ENCODE results near the gene TTLL4. TPM values are rescaled to one million over a fixed set of nuclear protein-coding genes. Genes with fewer than 3 reads are reported as not detected.

The TTLL4 gene
- total and polyA plus RNA-seq, 4 experiments from 2014 or later: 0.36 to 26.1 (median 14.2) TPM

GRCh38 chr2:218799990-218800389, 89.4 kb downstream of the TTLL4 start:
- Histone ChIP-seq H3K4me3 (ENCODE audit: low read length in 2 of 2) (no peak overlapping the region), H3K27ac (ENCODE audit: low read depth, low read length) (no peak overlapping the region), H3K27me3 (ENCODE audit: insufficient read depth, low read length) (peaks cover 4% of the 10 kb centered on the region), H3K4me1 (ENCODE audit: insufficient read depth, low read length) (peaks cover 13% of the 10 kb centered on the region), H3K9me3 (ENCODE audit: control insufficient read depth in 1 of 2, low read length in 2 of 2) (no peaks in the 10 kb centered on the region), H3K36me3 (ENCODE audit: insufficient read depth, low read length) (no peaks in the 10 kb centered on the region)
- Mint-ChIP-seq H3K27me3 (peaks cover 12 to 16% of the 10 kb centered on the region in 2 donors), H3K27ac (no peak overlapping the region), H3K9me3 (peaks cover 0 to 10% (median 9%) of the 10 kb centered on the region in 8 donors), H3K4me1 (peaks cover 4 to 9% (median 6%) of the 10 kb centered on the region in 4 donors), H3K4me3 (no peak overlapping the region), H3K36me3 (no peaks in the 10 kb centered on the region)
- ChIA-PET CTCF (ENCODE audit: partially characterized antibody) (no interaction called here), POLR2A (ENCODE audit: partially characterized antibody) (no interaction called here)
- DNase-seq: no peak
- intact Hi-C loops (cut with micrococcal nuclease): no loop called here

GRCh38 chr2:218802386-218802994, 91.9 kb downstream of the TTLL4 start:
- H3K9me3 ChIP-seq (ENCODE audit: control insufficient read depth in 1 of 2, low read length in 2 of 2): no peaks in the 10 kb centered on the region
- peaks cover 0 to 18% (median 14%) of the 10 kb centered on the region in 8 donors for H3K9me3 Mint-ChIP-seq
- no peak overlapping the region for H3K27ac ChIP-seq (ENCODE audit: low read depth, low read length)
- H3K4me1 ChIP-seq (ENCODE audit: insufficient read depth, low read length): peaks cover 13% of the 10 kb centered on the region
- peak overlapping the region in 1 of 7 donors; percentile 35 for H3K27ac Mint-ChIP-seq
- intact Hi-C loops (cut with micrococcal nuclease): no loop called here
- H3K4me3 ChIP-seq (ENCODE audit: low read length in 2 of 2): no peak overlapping the region
- no peaks in the 10 kb centered on the region for H3K36me3 Mint-ChIP-seq
- DNase-seq: peak in 4 of 5 donors; percentile 57 to 73 (median 62)
- POLR2A ChIA-PET (ENCODE audit: partially characterized antibody): no interaction called here
- CTCF ChIA-PET (ENCODE audit: partially characterized antibody): no interaction called here
- no peaks in the 10 kb centered on the region for H3K36me3 ChIP-seq (ENCODE audit: insufficient read depth, low read length)
- peak overlapping the region in 4 of 8 donors; percentile 7 to 54 (median 24) for H3K4me3 Mint-ChIP-seq
- H3K4me1 Mint-ChIP-seq: peaks cover 5 to 9% (median 6%) of the 10 kb centered on the region in 4 donors
- peaks cover 8% of the 10 kb centered on the region for H3K27me3 ChIP-seq (ENCODE audit: insufficient read depth, low read length)
- peaks cover 19 to 27% of the 10 kb centered on the region in 2 donors for H3K27me3 Mint-ChIP-seq

GRCh38 chr2:218804817-218805216, 94.2 kb downstream of the TTLL4 start:
- no peak overlapping the region for H3K4me3 ChIP-seq (ENCODE audit: low read length in 2 of 2)
- no peaks in the 10 kb centered on the region for H3K9me3 ChIP-seq (ENCODE audit: control insufficient read depth in 1 of 2, low read length in 2 of 2)
- peaks cover 0 to 18% (median 14%) of the 10 kb centered on the region in 8 donors for H3K9me3 Mint-ChIP-seq
- CTCF ChIA-PET (ENCODE audit: partially characterized antibody): no interaction called here
- peaks cover 16% of the 10 kb centered on the region for H3K27me3 ChIP-seq (ENCODE audit: insufficient read depth, low read length)
- no peak overlapping the region for H3K27ac Mint-ChIP-seq
- H3K36me3 Mint-ChIP-seq: no peaks in the 10 kb centered on the region
- H3K4me1 ChIP-seq (ENCODE audit: insufficient read depth, low read length): peaks cover 13% of the 10 kb centered on the region
- no peak overlapping the region for H3K4me3 Mint-ChIP-seq
- no peak for DNase-seq
- peaks cover 5 to 9% (median 6%) of the 10 kb centered on the region in 4 donors for H3K4me1 Mint-ChIP-seq
- no peaks in the 10 kb centered on the region for H3K36me3 ChIP-seq (ENCODE audit: insufficient read depth, low read length)
- intact Hi-C loops (cut with micrococcal nuclease): no loop called here
- no peak overlapping the region for H3K27ac ChIP-seq (ENCODE audit: low read depth, low read length)
- POLR2A ChIA-PET (ENCODE audit: partially characterized antibody): no interaction called here
- H3K27me3 Mint-ChIP-seq: peaks cover 17 to 28% of the 10 kb centered on the region in 2 donors

Other genes starting within 250 kb of the TTLL4 start
- 10 to 100 TPM; 28.2 to 29.1 TPM for gene USP37, start 142.5 kb upstream of the TTLL4 start, total RNA-seq
- gene USP37, start 142.5 kb upstream of the TTLL4 start, polyA plus RNA-seq: 10 to 100 TPM in 1 of 2 donors, 1 to 10 TPM in 1; 8.5 to 11.0 TPM
- 10 to 100 TPM; 53.9 to 58.0 TPM for gene CNOT9, start 142.0 kb upstream of the TTLL4 start, total RNA-seq
- gene CNOT9, start 142.0 kb upstream of the TTLL4 start, polyA plus RNA-seq: 10 to 100 TPM; 19.4 to 22.9 TPM
- under 1 TPM; 0.26 to 0.30 TPM for gene PLCD4, start 102.9 kb upstream of the TTLL4 start, total RNA-seq
- under 1 TPM in 1 of 2 donors, not detected in 1; 0.49 TPM for gene PLCD4, start 102.9 kb upstream of the TTLL4 start, polyA plus RNA-seq
- 10 to 100 TPM; 44.4 to 54.5 TPM for gene ZNF142, start 51.2 kb upstream of the TTLL4 start, total RNA-seq
- gene ZNF142, start 51.2 kb upstream of the TTLL4 start, polyA plus RNA-seq: 10 to 100 TPM in 1 of 2 donors, 1 to 10 TPM in 1; 1.9 to 17.3 TPM
- gene BCS1L, start 51.2 kb upstream of the TTLL4 start, total RNA-seq: 10 to 100 TPM; 53.0 to 57.2 TPM
- gene BCS1L, start 51.2 kb upstream of the TTLL4 start, polyA plus RNA-seq: 10 to 100 TPM; 13.9 to 18.2 TPM
- 10 to 100 TPM; 28.6 to 32.9 TPM for gene RNF25, start 38.8 kb upstream of the TTLL4 start, total RNA-seq
- gene RNF25, start 38.8 kb upstream of the TTLL4 start, polyA plus RNA-seq: 10 to 100 TPM; 13.5 to 22.8 TPM
- 10 to 100 TPM; 25.8 to 27.3 TPM for gene STK36, start 38.7 kb upstream of the TTLL4 start, total RNA-seq
- 1 to 10 TPM; 3.7 to 4.3 TPM for gene STK36, start 38.7 kb upstream of the TTLL4 start, polyA plus RNA-seq
- 1 to 10 TPM; 7.2 to 8.1 TPM for gene CYP27A1, start 71.3 kb downstream of the TTLL4 start, total RNA-seq
- gene CYP27A1, start 71.3 kb downstream of the TTLL4 start, polyA plus RNA-seq: under 1 TPM in 1 of 2 donors, not detected in 1; 0.15 TPM
- not detected for gene PRKAG3, start 121.0 kb downstream of the TTLL4 start, total RNA-seq
- not detected for gene PRKAG3, start 121.0 kb downstream of the TTLL4 start, polyA plus RNA-seq
- under 1 TPM in 1 of 2 experiments, not detected in 1; 0.26 TPM for gene WNT6, start 149.0 kb downstream of the TTLL4 start, total RNA-seq
- gene WNT6, start 149.0 kb downstream of the TTLL4 start, polyA plus RNA-seq: not detected
- gene WNT10A, start 170.0 kb downstream of the TTLL4 start, total RNA-seq: 10 to 100 TPM; 11.1 to 12.4 TPM
- gene WNT10A, start 170.0 kb downstream of the TTLL4 start, polyA plus RNA-seq: 1 to 10 TPM; 7.6 to 8.1 TPM
- not detected for gene CDK5R2, start 248.8 kb downstream of the TTLL4 start, total RNA-seq
- not detected for gene CDK5R2, start 248.8 kb downstream of the TTLL4 start, polyA plus RNA-seq